ENCODE results near the gene TAX1BP3.

Gene TAX1BP3

GRCh38 chr17:3622977-3623594 is 45.3 kb downstream of the TAX1BP3 start:
- no peak overlapping the region for H3K27ac ChIP-seq (ENCODE audit: low read depth, low read length)
- peaks cover 17% of the 10 kb centered on the region; the same call in 1 of the 2 replicates for H3K36me3 ChIP-seq (ENCODE audit: insufficient read depth, low read length)
- no peak overlapping the region for H2AFZ ChIP-seq (ENCODE audit: low read length, unreplicated experiment)
- H3K4me1 ChIP-seq (ENCODE audit: control insufficient read depth, insufficient read depth, low read length, unreplicated experiment), result no peaks in the 10 kb centered on the region
- no peaks in the 10 kb centered on the region for H3K79me2 ChIP-seq (ENCODE audit: control insufficient read depth, insufficient read depth, low read length, unreplicated experiment)
- no peak overlapping the region for H3K4me3 ChIP-seq (ENCODE audit: low read depth, low read length)
- no peaks in the 10 kb centered on the region for H3K27me3 ChIP-seq (ENCODE audit: insufficient read depth, low read length)

- peaks cover 20% of the 10 kb centered on the region for H3K36me3 ChIP-seq (ENCODE audit: insufficient read depth, low read length)
These were observed 47.1 kb downstream of the TAX1BP3 start for GRCh38 chr17:3621146-3621720.

DNA sequence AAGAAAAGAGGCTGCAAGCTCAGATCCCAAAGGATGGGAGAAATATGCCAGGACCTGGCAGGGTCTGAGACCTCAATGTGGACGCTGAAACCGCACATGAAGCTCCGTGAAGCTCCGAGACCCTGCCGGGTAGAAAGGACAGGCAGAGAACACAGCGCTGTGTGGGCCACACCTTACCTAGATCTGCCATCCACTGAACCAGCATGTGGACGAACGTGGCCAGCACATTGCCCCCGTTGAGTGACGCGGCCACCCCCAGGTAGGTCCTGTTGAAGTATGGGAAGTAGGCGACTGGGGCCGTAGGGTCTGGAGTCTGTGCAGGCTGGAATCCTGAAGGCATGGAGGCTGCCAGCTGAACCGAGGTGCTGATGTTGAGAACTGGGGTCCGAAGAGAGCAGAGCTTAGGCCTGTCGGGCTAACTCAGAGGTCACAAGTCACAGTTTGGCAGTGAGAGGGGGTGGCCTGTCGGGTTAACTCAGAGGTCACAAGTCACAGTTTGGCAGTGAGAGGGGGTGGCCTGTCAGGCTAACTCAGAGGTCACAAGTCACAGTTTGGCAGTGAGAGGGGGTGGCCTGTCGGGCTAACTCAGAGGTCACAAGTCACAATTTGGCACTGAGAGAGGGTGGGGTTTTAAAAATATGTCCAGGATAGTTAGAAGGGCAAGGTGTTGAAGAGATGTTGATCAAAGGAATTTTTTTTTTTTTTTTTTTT is 53.1 kb downstream of the TAX1BP3 start:
- no peak overlapping the region for H2AFZ ChIP-seq (ENCODE audit: low read length, unreplicated experiment)
- H3K79me2 ChIP-seq (ENCODE audit: control insufficient read depth, insufficient read depth, low read length, unreplicated experiment), result no peaks in the 10 kb centered on the region
- H3K36me3 ChIP-seq (ENCODE audit: insufficient read depth, low read length), result peaks cover 17% of the 10 kb centered on the region
- no peak overlapping the region for H3K4me3 ChIP-seq (ENCODE audit: low read depth, low read length)
- H3K27me3 ChIP-seq (ENCODE audit: insufficient read depth, low read length), result no peaks in the 10 kb centered on the region
- no peaks in the 10 kb centered on the region for H3K4me1 ChIP-seq (ENCODE audit: control insufficient read depth, insufficient read depth, low read length, unreplicated experiment)
- no peak overlapping the region for H3K27ac ChIP-seq (ENCODE audit: low read depth, low read length)

More at GRCh38 chr17:3621146-3621720, 47.1 kb downstream of the TAX1BP3 start:
- Histone ChIP-seq H3K4me3 (ENCODE audit: low read depth, low read length) (no peak overlapping the region), H2AFZ (ENCODE audit: low read length, unreplicated experiment) (no peak overlapping the region), H3K79me2 (ENCODE audit: control insufficient read depth, insufficient read depth, low read length, unreplicated experiment) (no peaks in the 10 kb centered on the region), H3K27ac (ENCODE audit: low read depth, low read length) (no peak overlapping the region), H3K4me1 (ENCODE audit: control insufficient read depth, insufficient read depth, low read length, unreplicated experiment) (no peaks in the 10 kb centered on the region), H3K27me3 (ENCODE audit: insufficient read depth, low read length) (no peaks in the 10 kb centered on the region)

GRCh38 chr17:3613124-3613523 is 55.3 kb downstream of the TAX1BP3 start:
- no peak overlapping the region for H3K4me3 ChIP-seq (ENCODE audit: low read depth, low read length)
- no peaks in the 10 kb centered on the region for H3K4me1 ChIP-seq (ENCODE audit: control insufficient read depth, insufficient read depth, low read length, unreplicated experiment)
- no peak overlapping the region for H3K27ac ChIP-seq (ENCODE audit: low read depth, low read length)
- H3K27me3 ChIP-seq (ENCODE audit: insufficient read depth, low read length), result no peaks in the 10 kb centered on the region
- no peaks in the 10 kb centered on the region for H3K79me2 ChIP-seq (ENCODE audit: control insufficient read depth, insufficient read depth, low read length, unreplicated experiment)
- H2AFZ ChIP-seq (ENCODE audit: low read length, unreplicated experiment), result no peak overlapping the region
- peaks cover 11% of the 10 kb centered on the region for H3K36me3 ChIP-seq (ENCODE audit: insufficient read depth, low read length)
